Measurements from ENCODE around the gene TEX2. TPM values are rescaled to one million over a fixed set of nuclear protein-coding genes. Genes with fewer than 3 reads are reported as not detected.
A peak's percentile ranks its signal among the peaks of the same experiment; 100 is the strongest.

TEX2 gene
- total and polyA plus RNA-seq, 9 of the 15 experiments (the other 6 are each of a cell fraction or from before 2014, with no cell fraction given): 4.1 to 27.6 (median 19.3) TPM

DNA sequence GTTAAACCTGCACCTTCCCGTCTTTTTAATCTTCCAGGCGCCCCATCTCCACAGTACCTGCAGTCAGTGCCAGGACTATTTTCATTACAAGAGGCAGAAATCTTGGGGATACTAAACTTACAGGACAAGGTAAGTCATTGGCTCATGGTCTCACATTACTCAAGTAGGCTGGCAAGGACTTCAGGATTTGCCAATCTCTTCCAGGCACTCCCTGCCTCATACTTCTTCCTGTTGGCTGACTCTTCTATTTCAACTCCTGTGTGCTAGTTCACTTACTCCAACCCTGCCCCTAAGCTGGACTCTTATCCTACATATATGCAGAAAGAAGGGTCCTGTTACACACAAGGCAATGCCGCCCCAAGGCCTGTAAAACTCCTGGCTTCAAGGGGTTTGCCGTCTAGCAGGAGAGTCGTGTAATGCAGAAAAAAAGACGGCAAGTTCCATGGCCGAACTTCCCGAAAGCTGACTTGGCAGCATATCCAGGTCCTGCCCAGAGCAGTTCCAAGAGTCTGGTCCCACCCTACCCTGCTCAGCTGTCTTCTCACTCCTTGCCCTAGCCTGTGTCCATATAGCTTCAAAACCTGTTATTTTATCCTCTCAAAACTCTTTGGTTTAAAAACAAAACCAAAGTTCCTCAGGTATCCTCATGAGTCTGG is 147.9 kb downstream of the TEX2 start:
- Histone ChIP-seq H3K36me3 (ENCODE audit: control insufficient read depth, insufficient read depth, low read length) (0 out of 3 replicates have a peak, but pooled peaks cover under 1% of the 10 kb centered on the region), H2AFZ (ENCODE audit: low read depth, low read length) (no peak overlapping the region), H3K4me3 (no peak overlapping the region), H3K79me2 (ENCODE audit: control insufficient read depth, insufficient read depth, low read length) (peaks cover 3% of the 10 kb centered on the region; the same call in 2 of the 3 replicates), H3K9me3 (replicated peaks; ENCODE audit: control insufficient read depth, insufficient read depth, low read depth, low read length) (no peaks in the 10 kb centered on the region), H4K20me1 (replicated peaks; ENCODE audit: control insufficient read depth, insufficient read depth, low read length) (no peaks in the 10 kb centered on the region), H3K27ac (ENCODE audit: extremely low read depth, low read depth, low read length) (no peak overlapping the region), H3K9me1 (ENCODE audit: control insufficient read depth, insufficient read depth, low read length) (no peaks in the 10 kb centered on the region), H3K9ac (ENCODE audit: insufficient read depth in 1 of 2, low read depth in 2 of 2, low read length in 2 of 2) (no peak overlapping the region), H3K4me2 (ENCODE audit: insufficient read depth, low read length) (no peak overlapping the region), H3K27me3 (ENCODE audit: control insufficient read depth in 2 of 2, insufficient read depth in 2 of 2, low read length in 2 of 2) (no peaks in the 10 kb centered on the region), H3K4me1 (replicated peaks in 1 of 2; ENCODE audit: control insufficient read depth in 2 of 2, insufficient read depth in 2 of 2, low read length in 2 of 2) (peaks cover 6 to 21% of the 10 kb centered on the region in 2 experiments)
- ChIA-PET POLR2A (interaction anchor here (1.3 to 2.4 kb wide), 2 partner anchors 10 to 11 kb away, joined by 6 to 7 read pairs; no protein-coding TSS in a partner anchor), CTCF (ENCODE audit: low intra/inter-chr PET ratio) (no interaction called here)
- in situ Hi-C loops (cut with MboI): no loop called here
- DNase-seq (ENCODE audit: extremely low read depth in 1 of 4, low spot score in 3 of 4) (no peak), FAIRE-seq (no peak), ATAC-seq (no peak)
- WGBS (ENCODE audit: insufficient coverage, low coverage, missing lambda C conversion rate): 85% methylated on average over 8 of the region's 8 CpGs
- no peak for TF ChIP-seq ZNF436 (CRISPR knock-in tag; IDR thresholded peaks at IDR 0.05)
- intact Hi-C loops (cut with micrococcal nuclease): no loop called here
- no TSS peak for BruUV-seq (replicated peaks)

- no TSS peak for BruUV-seq (replicated peaks)
- POLR2A ChIA-PET: interaction anchor here (0.5 to 1.2 kb wide), 4 partner anchors 9 to 853 kb away, joined by 3 read pairs; no protein-coding TSS in a partner anchor
- DNase-seq (ENCODE audit: extremely low read depth in 1 of 4, low spot score in 3 of 4) (no peak), FAIRE-seq (no peak), ATAC-seq (no peak)
- 70% methylated on average over 2 of the region's 2 CpGs for WGBS (ENCODE audit: insufficient coverage, low coverage, missing lambda C conversion rate)
- no peaks in the 10 kb centered on the region for H3K36me3 ChIP-seq (ENCODE audit: control insufficient read depth, insufficient read depth, low read length)
- H3K4me2 ChIP-seq (ENCODE audit: insufficient read depth, low read length): no peak overlapping the region
- no peaks in the 10 kb centered on the region for H3K9me3 ChIP-seq (replicated peaks; ENCODE audit: control insufficient read depth, insufficient read depth, low read depth, low read length)
- H3K4me3 ChIP-seq: no peak overlapping the region
- TF ChIP-seq, protein P1, sequence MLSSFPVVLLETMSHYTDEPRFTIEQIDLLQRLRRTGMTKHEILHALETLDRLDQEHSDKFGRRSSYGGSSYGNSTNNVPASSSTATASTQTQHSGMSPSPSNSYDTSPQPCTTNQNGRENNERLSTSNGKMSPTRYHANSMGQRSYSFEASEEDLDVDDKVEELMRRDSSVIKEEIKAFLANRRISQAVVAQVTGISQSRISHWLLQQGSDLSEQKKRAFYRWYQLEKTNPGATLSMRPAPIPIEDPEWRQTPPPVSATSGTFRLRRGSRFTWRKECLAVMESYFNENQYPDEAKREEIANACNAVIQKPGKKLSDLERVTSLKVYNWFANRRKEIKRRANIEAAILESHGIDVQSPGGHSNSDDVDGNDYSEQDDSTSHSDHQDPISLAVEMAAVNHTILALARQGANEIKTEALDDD (IDR thresholded peaks at IDR 0.05): peak; percentile 63
- TF ChIP-seq TRIM24 (IDR thresholded peaks at IDR 0.05): no peak
- no peaks in the 10 kb centered on the region for H3K27me3 ChIP-seq (ENCODE audit: control insufficient read depth in 2 of 2, insufficient read depth in 2 of 2, low read length in 2 of 2)
- H3K79me2 ChIP-seq (ENCODE audit: control insufficient read depth, insufficient read depth, low read length): peaks cover 8% of the 10 kb centered on the region; the same call in 2 of the 3 replicates
- H3K9ac ChIP-seq (ENCODE audit: insufficient read depth in 1 of 2, low read depth in 2 of 2, low read length in 2 of 2): no peak overlapping the region
- H3K9me1 ChIP-seq (ENCODE audit: control insufficient read depth, insufficient read depth, low read length): no peaks in the 10 kb centered on the region
- H4K20me1 ChIP-seq (replicated peaks; ENCODE audit: control insufficient read depth, insufficient read depth, low read length): no peaks in the 10 kb centered on the region
- peaks cover 0 to 15% of the 10 kb centered on the region in 2 experiments; a peak in 4 of 5 replicates for H3K4me1 ChIP-seq (replicated peaks in 1 of 2; ENCODE audit: control insufficient read depth in 2 of 2, insufficient read depth in 2 of 2, low read length in 2 of 2)
- no peak overlapping the region for H3K27ac ChIP-seq (ENCODE audit: extremely low read depth, low read depth, low read length)
- intact Hi-C loops (cut with micrococcal nuclease) (no loop called here), in situ Hi-C loops (cut with MboI) (no loop called here)
- CTCF ChIA-PET (ENCODE audit: low intra/inter-chr PET ratio): no interaction called here
- H2AFZ ChIP-seq (ENCODE audit: low read depth, low read length): no peak overlapping the region
Measured at GRCh38 chr17:64113006-64113405, 150.1 kb downstream of the TEX2 start.
